PC-9 (cell line): ENCODE measurements around the gene IL1F10. TPM values are rescaled to one million over a fixed set of nuclear protein-coding genes. Genes with fewer than 3 reads are reported as not detected.
A peak's percentile ranks its signal among the peaks of the same experiment; 100 is the strongest.

Experiments
- BruUV-seq: library from RNA; stranded (reverse); fragments of 400-500 nt; replicated peaks from 2 replicates; lab custom pipeline; 2021; lab: Mats Ljungman, UMichigan
- CTCF ChIA-PET: fragments of 300-600 bp; sonication (Branson Sonifier 250); formaldehyde crosslinking; loops from one replicate; lab custom pipeline; 2022; ENCODE audit warnings: antibody characterized with exemption; lab: Charles Lee
- POLR2A ChIA-PET: fragments of 300-600 bp; sonication (Branson Sonifier 250); formaldehyde crosslinking; loops from one replicate; lab custom pipeline; 2022; ENCODE audit warnings: antibody characterized with exemption; ENCODE audit not compliant: unreplicated experiment; lab: Charles Lee
- DNase-seq, 2 experiments: peaks; one replicate each; pipeline versions ENCODE4 v3.0.0 to v3.0.0-alpha.2; 2015 to 2022; ENCODE audit warnings: mixed read lengths in 1 of 2
- H2AFZ ChIP-seq: fragments of 200-600 bp; sonication (generic); 2 replicates; pipeline ENCODE4 v1.8.1; 2017; ENCODE audit warnings: antibody characterized with exemption
- H3F3A ChIP-seq: fragments of 200-600 bp; sonication (generic); 2 replicates; pipeline ENCODE4 v1.8.1; 2017; ENCODE audit warnings: antibody characterized with exemption, mild to moderate bottlenecking, low read depth; ENCODE audit not compliant: insufficient read depth
- H3K27ac ChIP-seq: fragments of 200-600 bp; sonication (generic); 2 replicates; pipeline ENCODE4 v1.6.1; 2016; ENCODE audit warnings: mixed run types
- H3K27me3 ChIP-seq: fragments of 200-600 bp; sonication (generic); 2 replicates; pipeline ENCODE4 v1.6.1; 2016; ENCODE audit warnings: low read depth, mixed run types; ENCODE audit not compliant: insufficient read depth
- H3K36me3 ChIP-seq: fragments of 200-600 bp; sonication (generic); 2 replicates; pipeline ENCODE4 v1.6.1; 2016; ENCODE audit warnings: low read depth, mixed run types
- H3K4me1 ChIP-seq: fragments of 200-600 bp; sonication (generic); replicated peaks from 2 replicates; pipeline ENCODE4 v1.6.1; 2016; ENCODE audit warnings: mixed run types; ENCODE audit not compliant: insufficient read depth
- H3K4me2 ChIP-seq: fragments of 200-600 bp; sonication (generic); 2 replicates; pipeline ENCODE4 v1.6.1; 2017; ENCODE audit warnings: mixed run types
- H3K4me3 ChIP-seq: fragments of 200-600 bp; sonication (generic); 2 replicates; pipeline ENCODE4 v1.6.1; 2016; ENCODE audit warnings: mixed run types
- H3K79me2 ChIP-seq: fragments of 200-600 bp; sonication (generic); 2 replicates; pipeline ENCODE4 v1.6.1; 2017; ENCODE audit warnings: low read depth, mixed run types
- H3K9me2 ChIP-seq: fragments of 200-600 bp; sonication (generic); 2 replicates; pipeline ENCODE4 v1.8.1; 2017; ENCODE audit warnings: mild to moderate bottlenecking; ENCODE audit not compliant: insufficient read depth
- H3K9me3 ChIP-seq: fragments of 200-600 bp; sonication (generic); 2 replicates; pipeline ENCODE4 v1.8.1; 2016; ENCODE audit warnings: low read depth; ENCODE audit not compliant: insufficient read depth
- H4K20me1 ChIP-seq: fragments of 200-600 bp; sonication (generic); 2 replicates; pipeline ENCODE4 v1.8.1; 2017; ENCODE audit not compliant: insufficient read depth
- EZH2 ChIP-seq: fragments of 200-600 bp; sonication (generic); IDR thresholded peaks from 2 replicates; pipeline ENCODE4 v1.8.0; 2017; ENCODE audit warnings: antibody characterized with exemption, low read depth
- intact Hi-C: fragments of 100-400 bp; cut with micrococcal nuclease; formaldehyde crosslinking; loops from one replicate; pipeline ENCODE4 v1.10.0; 2022; ENCODE audit not compliant: unreplicated experiment
- total RNA-seq: library from RNA; stranded (reverse); gene quantifications from 2 replicates; pipeline ENCODE4 v1.2.3, GENCODE V29; 2021
- TF ChIP-seq, protein P1 (sequence below): fragments of 200-600 bp; sonication (generic); conservative IDR thresholded peaks from 2 replicates; pipeline ENCODE4 v1.6.1; 2017; ENCODE audit warnings: mixed run types, antibody characterized with exemption, mild to moderate bottlenecking, moderate library complexity

Gene IL1F10
- total RNA-seq, 1 experiment from 2014 or later = not detected

DNA sequence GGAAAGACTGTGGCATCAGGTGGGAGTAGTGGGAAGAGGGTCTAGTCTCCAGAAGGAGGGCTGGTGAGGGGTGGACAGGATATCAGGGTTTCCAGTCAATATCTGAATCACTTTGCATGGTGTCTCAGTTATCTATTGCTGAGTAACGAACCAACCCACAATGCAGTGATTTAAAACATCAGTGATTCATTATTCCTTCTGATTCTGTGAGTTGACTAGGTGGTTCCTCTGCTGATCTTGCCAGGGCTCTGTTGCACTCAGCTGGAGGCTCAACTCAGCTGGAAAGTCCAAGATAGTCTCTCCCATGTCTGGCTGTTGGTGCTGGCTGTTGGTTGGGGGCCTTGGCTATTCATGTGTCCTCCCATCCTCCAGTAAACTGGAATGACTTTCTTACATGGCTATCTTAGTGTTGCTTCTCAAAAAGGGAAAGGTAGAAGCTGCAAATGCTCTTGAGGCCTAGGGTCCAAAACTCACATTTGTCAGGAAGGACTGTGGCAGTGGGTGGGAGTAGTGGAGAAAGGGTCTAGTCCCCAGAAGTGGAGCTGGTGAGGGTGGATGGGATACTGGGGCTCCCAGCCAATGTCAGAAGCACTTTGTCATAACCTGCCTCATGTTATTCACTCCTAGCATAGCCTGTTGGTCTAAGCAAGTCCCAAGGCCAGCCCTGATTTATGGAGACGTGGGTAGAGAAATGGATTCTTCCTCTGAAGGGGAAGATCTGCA is 13.9 kb downstream of the IL1F10 start:
- H3K9me2 ChIP-seq = no peaks in the 10 kb centered on the region
- no peak for TF ChIP-seq EZH2
- TF ChIP-seq, protein P1, sequence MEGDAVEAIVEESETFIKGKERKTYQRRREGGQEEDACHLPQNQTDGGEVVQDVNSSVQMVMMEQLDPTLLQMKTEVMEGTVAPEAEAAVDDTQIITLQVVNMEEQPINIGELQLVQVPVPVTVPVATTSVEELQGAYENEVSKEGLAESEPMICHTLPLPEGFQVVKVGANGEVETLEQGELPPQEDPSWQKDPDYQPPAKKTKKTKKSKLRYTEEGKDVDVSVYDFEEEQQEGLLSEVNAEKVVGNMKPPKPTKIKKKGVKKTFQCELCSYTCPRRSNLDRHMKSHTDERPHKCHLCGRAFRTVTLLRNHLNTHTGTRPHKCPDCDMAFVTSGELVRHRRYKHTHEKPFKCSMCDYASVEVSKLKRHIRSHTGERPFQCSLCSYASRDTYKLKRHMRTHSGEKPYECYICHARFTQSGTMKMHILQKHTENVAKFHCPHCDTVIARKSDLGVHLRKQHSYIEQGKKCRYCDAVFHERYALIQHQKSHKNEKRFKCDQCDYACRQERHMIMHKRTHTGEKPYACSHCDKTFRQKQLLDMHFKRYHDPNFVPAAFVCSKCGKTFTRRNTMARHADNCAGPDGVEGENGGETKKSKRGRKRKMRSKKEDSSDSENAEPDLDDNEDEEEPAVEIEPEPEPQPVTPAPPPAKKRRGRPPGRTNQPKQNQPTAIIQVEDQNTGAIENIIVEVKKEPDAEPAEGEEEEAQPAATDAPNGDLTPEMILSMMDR = no peak
- no peak overlapping the region for H2AFZ ChIP-seq
- H4K20me1 ChIP-seq = no peaks in the 10 kb centered on the region
- peaks cover 42% of the 10 kb centered on the region for H3K4me1 ChIP-seq
- POLR2A ChIA-PET = no interaction called here
- H3K27me3 ChIP-seq = no peaks in the 10 kb centered on the region
- intact Hi-C loops = loop anchor here (2.0 to 5.0 kb wide), 2 partner anchors 167 to 311 kb away; no protein-coding TSS in a partner anchor
- no peak overlapping the region for H3K4me3 ChIP-seq
- no peak overlapping the region for H3K27ac ChIP-seq
- H3K79me2 ChIP-seq = no peaks in the 10 kb centered on the region
- no peak overlapping the region for H3K4me2 ChIP-seq
- H3K9me3 ChIP-seq = no peaks in the 10 kb centered on the region
- no TSS peak for BruUV-seq
- CTCF ChIA-PET = no interaction called here
- H3F3A ChIP-seq = peaks cover 42% of the 10 kb centered on the region
- DNase-seq = no peak
- H3K36me3 ChIP-seq = no peaks in the 10 kb centered on the region; the same call in 1 of the 2 replicates

DNA sequence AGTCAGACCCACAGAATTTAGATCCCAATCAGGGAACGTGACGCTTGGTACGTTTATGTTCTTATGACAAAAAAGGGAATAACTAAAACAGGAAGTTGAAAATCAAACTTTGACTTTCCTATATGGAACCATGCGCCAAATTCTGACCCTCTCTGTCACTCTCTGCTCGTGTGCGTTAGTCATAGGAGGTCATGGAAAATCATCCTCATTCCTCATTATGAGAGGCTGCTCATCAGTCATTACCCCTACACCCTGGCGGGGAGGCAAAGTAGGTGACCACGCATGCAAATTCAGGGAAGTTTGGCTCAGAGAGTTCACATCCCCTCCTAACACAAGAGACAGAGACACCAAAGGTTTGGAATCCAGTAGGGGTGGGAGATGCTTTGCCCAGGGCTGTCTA is 15.5 kb downstream of the IL1F10 start:
- no peak overlapping the region for H3K4me3 ChIP-seq
- H3K4me1 ChIP-seq = peaks cover 28% of the 10 kb centered on the region
- TF ChIP-seq EZH2 = no peak
- TF ChIP-seq, protein P1 = no peak
- ChIA-PET POLR2A (no interaction called here), CTCF (interaction anchor here (0.6 to 0.9 kb wide), 3 partner anchors 91 to 119 kb away, joined by 3 to 5 read pairs (median 4); no protein-coding TSS in a partner anchor)
- no peaks in the 10 kb centered on the region for H3K79me2 ChIP-seq
- H3K27me3 ChIP-seq = no peaks in the 10 kb centered on the region
- no peaks in the 10 kb centered on the region; the same call in 1 of the 2 replicates for H3K36me3 ChIP-seq
- no TSS peak for BruUV-seq
- H2AFZ ChIP-seq = no peak overlapping the region
- no peak overlapping the region for H3K27ac ChIP-seq
- no peaks in the 10 kb centered on the region for H3K9me3 ChIP-seq
- H3K4me2 ChIP-seq = no peak overlapping the region
- intact Hi-C loops = loop anchor here (5.0 kb wide), 1 partner anchor 309 kb away; no protein-coding TSS in a partner anchor
- no peaks in the 10 kb centered on the region for H4K20me1 ChIP-seq
- H3F3A ChIP-seq = peaks cover 26% of the 10 kb centered on the region
- DNase-seq = no peak
- no peaks in the 10 kb centered on the region for H3K9me2 ChIP-seq

DNA sequence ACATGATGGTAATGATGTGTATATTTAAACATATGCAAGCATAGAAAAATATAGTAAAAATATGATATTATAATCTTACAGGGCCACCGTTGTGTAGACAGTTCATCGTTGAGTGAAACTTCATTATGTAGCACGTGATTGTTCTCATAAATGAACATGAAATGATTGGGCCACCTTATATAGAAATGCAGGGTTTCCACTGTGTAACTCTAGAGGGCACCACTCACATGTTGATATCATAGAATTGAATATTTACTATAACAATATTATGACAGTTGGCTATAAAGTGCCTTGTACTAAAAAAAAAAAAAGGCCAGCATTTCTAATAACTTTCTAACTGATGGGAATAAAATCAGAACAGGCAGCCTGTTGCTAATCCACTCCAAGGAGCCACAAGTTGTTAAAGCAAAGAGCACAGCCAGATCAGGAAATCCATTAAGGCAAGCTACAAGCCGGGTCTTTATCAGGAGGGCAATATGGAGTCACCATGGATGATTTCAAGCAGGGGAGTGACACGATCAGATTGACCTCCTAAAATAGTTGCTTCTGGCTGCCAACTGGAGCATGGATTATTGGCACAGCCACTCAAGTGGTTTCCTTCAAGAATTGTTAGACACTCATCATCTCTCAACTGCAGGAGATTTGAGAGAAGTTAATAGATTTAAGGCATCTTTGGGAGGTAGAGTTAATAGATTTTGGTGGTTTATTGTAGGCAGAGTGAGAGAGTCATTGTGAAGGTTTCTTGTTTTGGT is 16.7 kb downstream of the IL1F10 start:
- Histone ChIP-seq H3K27ac (no peak overlapping the region), H2AFZ (no peak overlapping the region), H3K79me2 (no peaks in the 10 kb centered on the region), H3K4me1 (peaks cover 20% of the 10 kb centered on the region), H3K9me2 (no peaks in the 10 kb centered on the region), H3K36me3 (no peaks in the 10 kb centered on the region; the same call in 1 of the 2 replicates), H3F3A (peaks cover 19% of the 10 kb centered on the region), H3K27me3 (no peaks in the 10 kb centered on the region), H3K4me3 (no peak overlapping the region), H3K9me3 (no peaks in the 10 kb centered on the region), H4K20me1 (no peaks in the 10 kb centered on the region), H3K4me2 (no peak overlapping the region)
- TF ChIP-seq, protein P1 = peak; percentile 66
- no peak for TF ChIP-seq EZH2
- no peak for DNase-seq
- BruUV-seq = no TSS peak
- CTCF ChIA-PET = interaction anchor here (0.6 to 2.1 kb wide), 6 partner anchors 13 to 1100 kb away, joined by 3 to 11 read pairs (median 4); no protein-coding TSS in a partner anchor
- POLR2A ChIA-PET = no interaction called here
- intact Hi-C loops = loop anchor here (1.0 to 5.0 kb wide), 3 partner anchors 115 to 308 kb away; no protein-coding TSS in a partner anchor
